NCI-H2171 treated with DMSO at 0.1 percent for 48 hours (cell line): ENCODE results near the gene P3H2.
"Not testable (repeated sequence)": the region's sequence is repeated elsewhere in the genome, so short reads cannot be mapped to it uniquely, and the experiment has no call there.

Source experiments
- DNase-seq: peaks from one replicate; lab custom pipeline; 2025; lab: John Stamatoyannopoulos, UW

The P3H2 gene

GRCh38 chr3:190083635-190084034 is 37.1 kb downstream of the P3H2 start:
- no peak for DNase-seq

- no peak for DNase-seq
Observed at GRCh38 chr3:190081389-190081788, 39.3 kb downstream of the P3H2 start.

GRCh38 chr3:190079173-190079572 is 41.5 kb downstream of the P3H2 start:
- not testable (repeated sequence) for DNase-seq

- DNase-seq: no peak
Observed at GRCh38 chr3:190077395-190078045, 43.2 kb downstream of the P3H2 start.

GRCh38 chr3:190076601-190077394 is 43.9 kb downstream of the P3H2 start:
- peak; percentile 18 for DNase-seq

- DNase-seq: no peak
Observed at GRCh38 chr3:190076136-190076535, 44.6 kb downstream of the P3H2 start.

GRCh38 chr3:190074817-190075216 is 45.9 kb downstream of the P3H2 start:
- no peak for DNase-seq

GRCh38 chr3:190073264-190074008 is 47.3 kb downstream of the P3H2 start:
- no peak for DNase-seq

GRCh38 chr3:190072856-190073255 is 47.8 kb downstream of the P3H2 start:
- no peak for DNase-seq

- DNase-seq: not testable (repeated sequence)
Observed at GRCh38 chr3:190071921-190072320, 48.8 kb downstream of the P3H2 start.

- peak; percentile 24 for DNase-seq
Observed at GRCh38 chr3:190070622-190071347, 49.9 kb downstream of the P3H2 start.

GRCh38 chr3:190065204-190065603 is 55.5 kb downstream of the P3H2 start:
- no peak for DNase-seq

- DNase-seq: no peak
Observed at GRCh38 chr3:190064659-190065058, 56.0 kb downstream of the P3H2 start.

- no peak for DNase-seq
Observed at GRCh38 chr3:190064112-190064511, 56.6 kb downstream of the P3H2 start.

- no peak for DNase-seq
Observed at GRCh38 chr3:190063490-190063889, 57.2 kb downstream of the P3H2 start.

GRCh38 chr3:190060192-190060775 is 60.4 kb downstream of the P3H2 start:
- DNase-seq: no peak

GRCh38 chr3:190059242-190059590 is 61.5 kb downstream of the P3H2 start:
- DNase-seq: no peak

GRCh38 chr3:190058521-190059241 is 62.0 kb downstream of the P3H2 start:
- DNase-seq: no peak

GRCh38 chr3:190056742-190057141 is 64.0 kb downstream of the P3H2 start:
- no peak for DNase-seq

GRCh38 chr3:190055773-190056172 is 64.9 kb downstream of the P3H2 start:
- DNase-seq: no peak
